ENCODE measurements around the gene CSMD2. TPM values are rescaled to one million over a fixed set of nuclear protein-coding genes. Genes with fewer than 3 reads are reported as not detected.

The CSMD2 gene
- 0.79 and 1.7 TPM in 2 replicates for total RNA-seq

GRCh38 chr1:34164771-34165391, at the start of gene CSMD2:
CSMD2 (minus strand) TSS chr1:34165230; CDS start chr1:34165097, 133 bp downstream.

GRCh38 chr1:34176830-34177603, 12.0 kb upstream of the CSMD2 start, which contains the start of gene C1orf94:
C1orf94 (plus strand) TSS chr1:34176907; CDS start chr1:34177790, 883 bp downstream.

GRCh38 chr1:33863779-33864178, 301.3 kb downstream of the CSMD2 start, which contains the start of gene HMGB4:
HMGB4 (plus strand) TSS chr1:33864079; CDS start chr1:33864192, 113 bp downstream.

GRCh38 chr1:33472269-33472980, 692.6 kb downstream of the CSMD2 start, which contains the start of gene ZSCAN20:
ZSCAN20 (plus strand) TSS chr1:33472645; CDS start chr1:33479289, 6,644 bp downstream.

Other genes with a start within 250 kb of the CSMD2 start
- gene C1orf94, start 11.7 kb upstream of the CSMD2 start, total RNA-seq: not detected in 2 replicates